HG02610 (cell line): ENCODE results near the gene SORBS1.

Source experiments
- ATAC-seq: cut with Tn5 transposase; IDR thresholded peaks from one replicate; pipeline ENCODE4 v1.9.1; 2021; ENCODE audit warnings: mild to moderate bottlenecking, moderate library complexity; ENCODE audit not compliant: unreplicated experiment

Gene SORBS1

GRCh38 chr10:95467162-95467599 is 94.0 kb downstream of the SORBS1 start:
- ATAC-seq, result no peak

GRCh38 chr10:95466436-95466835 is 94.7 kb downstream of the SORBS1 start:
- ATAC-seq, result no peak

- ATAC-seq, result no peak
Observed at GRCh38 chr10:95464280-95464679, 96.9 kb downstream of the SORBS1 start.

- ATAC-seq, result no peak
Observed at GRCh38 chr10:95462740-95463667, 98.2 kb downstream of the SORBS1 start.

- ATAC-seq, result no peak
Observed at GRCh38 chr10:95461611-95462010, 99.6 kb downstream of the SORBS1 start.

DNA sequence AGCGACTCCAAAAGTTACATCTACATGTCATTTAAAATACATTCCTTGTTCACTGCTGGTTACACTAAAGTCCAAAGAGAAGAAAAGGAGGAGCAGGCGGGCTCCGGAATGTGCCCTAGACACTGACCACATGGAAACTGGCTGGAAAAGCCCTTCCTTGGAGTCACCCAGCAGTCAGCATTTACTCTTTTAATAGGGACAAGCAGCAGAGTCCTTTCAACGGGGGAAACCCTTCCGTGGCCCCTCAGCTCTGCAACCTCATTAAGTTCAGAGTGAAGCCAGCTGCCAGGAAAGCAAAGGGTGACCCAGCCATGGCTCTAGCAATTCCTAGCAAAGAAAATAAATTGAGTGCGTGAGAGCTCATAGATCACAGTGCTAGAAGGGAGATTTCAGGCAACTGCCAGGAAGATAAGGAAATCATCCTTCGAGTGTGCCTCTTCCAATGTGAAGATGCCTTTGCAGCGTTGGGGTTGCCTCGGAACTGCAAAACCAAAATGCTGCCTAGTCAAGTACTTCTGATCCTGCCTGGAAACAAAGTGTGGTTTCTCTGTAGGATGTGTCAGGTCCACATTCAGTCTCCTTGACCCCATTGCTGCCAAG is 101.6 kb downstream of the SORBS1 start:
- ATAC-seq, result no peak

DNA sequence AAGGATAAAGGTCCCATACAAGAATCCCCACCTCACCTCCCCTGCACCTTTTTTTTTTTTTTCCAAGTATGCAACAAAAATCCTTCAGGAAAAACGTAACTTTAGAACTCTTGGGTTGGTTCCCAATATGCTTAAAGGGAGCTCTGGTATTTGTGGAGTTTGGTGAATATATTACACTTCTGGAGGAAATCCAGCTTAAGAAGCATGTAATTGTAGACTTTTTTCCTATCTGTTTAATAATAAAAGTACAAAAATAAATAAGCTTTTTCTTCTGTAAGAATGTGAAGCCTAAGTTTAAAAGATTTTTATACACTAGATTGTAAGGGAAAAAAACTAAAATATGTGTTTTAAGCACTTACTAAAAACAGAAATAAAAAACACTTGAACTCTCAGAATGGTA is 102.3 kb downstream of the SORBS1 start:
- ATAC-seq, result no peak

DNA sequence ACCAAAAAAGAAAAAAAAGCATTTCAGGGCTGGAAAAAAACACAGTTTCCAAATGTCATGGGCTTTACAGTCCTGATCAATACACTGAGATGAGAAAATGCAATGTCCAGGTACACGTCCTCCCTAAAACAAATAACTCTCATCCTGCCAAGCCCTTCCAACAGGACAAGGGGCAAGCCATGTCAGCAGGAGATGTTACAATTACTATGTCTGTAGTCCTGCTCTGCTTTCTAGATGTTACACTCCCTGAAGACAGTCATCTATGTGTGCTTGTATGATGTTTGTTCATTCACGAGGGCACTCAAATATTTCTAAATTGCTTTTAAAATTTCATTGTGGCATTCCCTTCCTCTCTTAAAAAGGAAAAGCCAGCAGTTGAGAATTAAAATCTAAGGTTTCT is 103.2 kb downstream of the SORBS1 start:
- ATAC-seq, result no peak

DNA sequence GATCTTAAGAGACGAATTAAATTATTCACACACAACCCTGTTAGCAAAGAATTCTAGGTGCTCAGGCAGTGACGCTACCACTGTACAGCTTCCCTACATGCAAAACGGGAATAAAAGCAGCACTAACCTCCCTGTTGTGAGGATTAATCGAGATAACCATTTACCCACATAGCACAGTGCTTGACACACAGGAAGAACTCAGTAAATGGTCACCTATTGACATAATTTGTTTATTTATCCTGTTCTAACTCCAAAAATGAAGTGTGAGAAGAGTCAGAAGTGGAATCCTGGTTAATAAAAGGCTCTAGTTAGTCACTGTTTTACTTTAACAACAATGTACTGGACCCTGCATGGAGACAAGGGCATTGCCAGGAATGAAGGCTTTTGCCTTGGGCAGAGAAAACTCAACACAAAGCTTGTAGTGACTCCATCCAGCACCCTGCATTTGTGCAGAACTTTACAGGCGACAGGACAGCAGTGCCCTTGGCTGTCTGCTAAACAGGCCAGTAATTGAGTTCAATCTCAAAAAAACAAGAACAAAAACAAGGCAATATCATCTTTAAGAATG is 103.8 kb downstream of the SORBS1 start:
- no peak for ATAC-seq

GRCh38 chr10:95456516-95456915 is 104.7 kb downstream of the SORBS1 start:
- no peak for ATAC-seq

- no peak for ATAC-seq
Observed at GRCh38 chr10:95454940-95455339, 106.2 kb downstream of the SORBS1 start.

GRCh38 chr10:95454356-95454755 is 106.8 kb downstream of the SORBS1 start:
- ATAC-seq, result no peak

DNA sequence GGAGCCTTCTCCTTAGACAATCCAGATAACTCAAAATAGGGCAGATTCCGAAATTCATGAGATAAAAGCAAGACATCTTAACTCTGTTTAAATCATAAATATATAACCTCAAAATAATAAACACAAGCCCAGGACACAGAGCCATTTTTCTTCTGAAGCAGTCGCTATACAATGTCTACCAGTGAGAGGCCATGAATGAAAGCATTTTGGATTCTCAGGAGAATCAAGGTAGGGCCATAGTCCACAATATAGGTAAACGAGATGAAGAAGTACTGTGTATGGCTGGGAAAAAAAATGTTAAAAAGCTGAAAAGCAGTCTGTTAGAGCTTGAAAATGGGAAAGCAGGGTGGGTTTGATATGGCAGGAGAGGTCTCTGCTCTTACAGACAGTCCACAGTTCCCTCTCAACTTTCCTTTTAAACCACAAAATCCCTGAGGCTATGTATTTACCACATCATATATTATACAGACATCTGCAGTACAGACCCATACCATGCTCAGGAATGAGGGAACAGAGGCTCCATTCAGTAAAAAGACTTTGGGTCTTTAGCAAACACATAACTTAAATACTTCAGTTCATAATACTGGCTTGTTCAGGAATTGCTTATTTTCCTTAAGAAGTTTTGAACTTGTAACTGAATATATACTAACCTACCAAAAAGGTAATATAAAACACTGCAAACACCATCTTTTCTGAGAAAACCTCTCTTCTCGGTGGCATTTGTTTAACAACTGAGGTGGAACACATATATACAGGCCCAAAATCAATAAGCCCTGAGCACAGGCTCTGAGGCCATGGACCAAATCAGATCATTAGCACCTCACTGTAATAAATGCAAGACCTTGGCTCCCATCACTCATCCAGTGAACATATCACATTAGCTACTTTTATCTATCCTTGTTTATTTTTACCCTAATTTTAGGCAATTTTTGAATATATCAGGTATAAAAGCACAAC is 109.3 kb downstream of the SORBS1 start:
- no peak for ATAC-seq

GRCh38 chr10:95451150-95451549 is 110.0 kb downstream of the SORBS1 start:
- no peak for ATAC-seq

DNA sequence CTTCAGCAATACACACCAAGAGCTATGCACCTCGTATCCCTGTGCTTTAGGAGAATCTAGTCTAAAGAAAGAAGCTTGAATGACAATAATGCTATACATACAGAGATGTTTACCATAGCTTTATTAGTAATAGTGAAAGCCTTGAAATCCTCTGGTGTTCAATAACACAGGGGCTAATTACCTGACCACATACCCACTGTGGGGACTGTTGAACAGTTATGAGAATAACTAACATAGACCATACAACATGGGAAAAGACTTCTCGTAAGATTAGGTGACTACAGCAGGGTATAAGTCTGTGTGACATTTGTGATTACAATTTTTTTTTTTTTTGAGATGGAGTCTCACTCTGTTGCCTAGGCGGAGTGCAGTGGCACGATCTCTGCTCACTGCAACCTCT is 111.0 kb downstream of the SORBS1 start:
- ATAC-seq, result peak; percentile 61

- ATAC-seq, result no peak
Observed at GRCh38 chr10:95447685-95448084, 113.5 kb downstream of the SORBS1 start.

DNA sequence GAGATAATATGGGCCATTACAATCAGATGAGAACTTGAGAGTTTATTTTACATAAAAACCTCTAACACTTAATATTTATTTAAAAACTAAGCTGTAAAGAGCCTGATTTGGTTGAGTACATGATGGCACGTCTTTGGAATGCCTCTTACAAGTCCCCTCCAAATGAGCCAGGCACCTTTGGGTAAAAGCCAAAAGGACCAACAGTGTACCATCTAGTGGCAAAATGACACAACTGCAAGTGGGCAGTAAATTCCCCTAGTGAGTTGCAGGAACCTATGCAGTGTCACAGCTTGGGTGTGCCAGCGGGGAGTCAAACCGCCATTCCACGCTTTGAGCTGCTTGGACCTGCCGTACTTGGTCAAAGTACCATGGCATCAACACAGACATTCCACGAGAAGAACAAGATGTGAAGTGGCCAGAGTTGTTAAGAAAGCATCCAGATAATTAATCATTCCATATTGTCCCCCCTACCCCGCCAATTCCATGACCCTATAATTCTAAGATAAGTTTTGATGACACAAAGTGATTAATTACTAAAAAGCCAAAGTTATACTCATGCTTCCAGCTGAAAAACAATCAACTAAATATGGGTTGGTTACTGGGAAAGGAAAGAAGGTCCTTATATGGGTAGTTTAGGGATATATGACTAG is 115.2 kb downstream of the SORBS1 start:
- ATAC-seq, result peak; percentile 66

DNA sequence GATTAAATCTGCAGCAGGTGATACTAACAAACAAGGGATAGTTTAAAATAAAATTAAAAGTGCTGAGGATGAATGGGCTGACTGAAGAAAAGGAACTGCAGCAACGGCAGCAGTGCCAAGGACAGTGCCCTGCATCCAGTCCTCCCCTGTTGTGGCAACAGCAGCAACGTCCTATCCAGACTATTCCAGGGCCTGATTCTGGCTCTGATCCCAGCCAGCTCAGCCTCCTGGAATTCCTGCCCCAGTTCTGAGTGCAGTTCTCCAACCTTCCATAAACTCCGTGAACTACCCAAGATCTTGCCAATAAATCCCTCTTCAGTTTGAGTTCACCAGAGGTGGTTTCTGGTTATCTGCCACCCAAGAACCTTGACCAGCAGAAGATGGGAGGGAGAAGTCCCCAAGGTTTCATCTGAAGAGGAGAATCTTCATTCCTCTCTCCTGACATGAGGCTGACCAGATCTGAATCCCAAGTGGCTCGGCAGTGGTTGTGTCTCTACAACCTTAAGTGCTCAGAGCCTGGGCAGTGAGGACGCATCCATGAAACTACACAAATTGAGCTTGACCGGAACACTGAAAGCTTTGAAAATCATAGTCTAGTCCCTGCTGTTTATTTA is 115.8 kb downstream of the SORBS1 start:
- ATAC-seq, result no peak

GRCh38 chr10:95444792-95445191 is 116.4 kb downstream of the SORBS1 start:
- ATAC-seq, result no peak

GRCh38 chr10:95443636-95444035 is 117.5 kb downstream of the SORBS1 start:
- no peak for ATAC-seq
